Astrocyte (in vitro differentiated cells and primary cell): ENCODE data around the gene TDP1. TPM values are rescaled to one million over a fixed set of nuclear protein-coding genes. Genes with fewer than 3 reads are reported as not detected.

Experiments used
- DNase-seq: peaks from one replicate; pipeline ENCODE4 v3.0.0-alpha.2; 2010; ENCODE audit warnings: low read depth
- FAIRE-seq: peaks from 2 replicates; lab custom pipeline; 2011; peaks lifted over from hg19 to GRCh38; lab: Jason Lieb, UNC
- H2AFZ ChIP-seq: 2 replicates; pipeline ENCODE4 v1.6.0; 2012; ENCODE audit warnings: low read depth, low read length, inconsistent platforms
- H3K27ac ChIP-seq: 2 replicates; pipeline ENCODE4 v1.5.1; 2011; ENCODE audit warnings: low read depth, low read length, inconsistent platforms
- H3K27me3 ChIP-seq: 2 replicates; pipeline ENCODE4 v1.6.0; 2011; ENCODE audit warnings: low read length, inconsistent platforms; ENCODE audit not compliant: insufficient read depth
- H3K36me3 ChIP-seq: 2 replicates; pipeline ENCODE4 v1.5.1; 2011; ENCODE audit warnings: low read length, inconsistent platforms; ENCODE audit not compliant: insufficient read depth
- H3K4me1 ChIP-seq: 2 replicates; pipeline ENCODE4 v1.5.1; 2011; ENCODE audit warnings: low read length, inconsistent platforms; ENCODE audit not compliant: insufficient read depth
- H3K4me2 ChIP-seq: 2 replicates; pipeline ENCODE4 v1.6.0; 2012; ENCODE audit warnings: low read length, inconsistent platforms
- H3K4me3 ChIP-seq: 2 replicates; pipeline ENCODE4 v1.5.1; 2011; ENCODE audit warnings: low read depth, mild to moderate bottlenecking, low read length, inconsistent platforms; ENCODE audit not compliant: insufficient read depth
- H3K79me2 ChIP-seq: 2 replicates; pipeline ENCODE4 v1.6.0; 2012; ENCODE audit warnings: mild to moderate bottlenecking, low read length, inconsistent platforms; ENCODE audit not compliant: insufficient read depth
- H3K9ac ChIP-seq: 2 replicates; pipeline ENCODE4 v1.6.0; 2012; ENCODE audit warnings: mild to moderate bottlenecking, low read length, inconsistent platforms
- H3K9me3 ChIP-seq: 2 replicates; pipeline ENCODE4 v1.5.1; 2012; ENCODE audit warnings: low read depth, mild to moderate bottlenecking, low read length, inconsistent platforms; ENCODE audit not compliant: insufficient read depth
- H4K20me1 ChIP-seq: 2 replicates; pipeline ENCODE4 v1.6.0; 2012; ENCODE audit warnings: low read length, inconsistent platforms; ENCODE audit not compliant: insufficient read depth
- H3K27ac Mint-ChIP-seq: one replicate; pipeline ENCODE4 v1.8.0; 2021; ENCODE audit warnings: mild to moderate bottlenecking, mixed read lengths; ENCODE audit not compliant: unreplicated experiment
- H3K27me3 Mint-ChIP-seq: one replicate; pipeline ENCODE4 v1.8.0; 2021; ENCODE audit warnings: low read depth, mixed read lengths; ENCODE audit not compliant: unreplicated experiment
- H3K36me3 Mint-ChIP-seq: one replicate; pipeline ENCODE4 v1.8.0; 2021; ENCODE audit warnings: low read depth, mixed read lengths; ENCODE audit not compliant: unreplicated experiment
- H3K4me1 Mint-ChIP-seq: one replicate; pipeline ENCODE4 v1.8.0; 2021; ENCODE audit warnings: low read depth, mixed read lengths; ENCODE audit not compliant: unreplicated experiment
- H3K4me3 Mint-ChIP-seq: one replicate; pipeline ENCODE4 v1.8.0; 2021; ENCODE audit warnings: mild to moderate bottlenecking, moderate library complexity, mixed read lengths; ENCODE audit not compliant: unreplicated experiment
- H3K9me3 Mint-ChIP-seq: one replicate; pipeline ENCODE4 v1.8.0; 2021; ENCODE audit warnings: mild to moderate bottlenecking, mixed read lengths; ENCODE audit not compliant: unreplicated experiment
- EZH2 ChIP-seq: IDR thresholded peaks from 2 replicates; pipeline ENCODE4 v1.6.1; 2012; ENCODE audit warnings: mild to moderate bottlenecking, low read length, inconsistent platforms; ENCODE audit not compliant: insufficient read depth
- total RNA-seq: library from RNA; stranded (reverse); gene quantifications from 2 replicates; pipeline ENCODE4 v1.2.1, GENCODE V29; 2021
- TF ChIP-seq, protein P1 (sequence below): IDR thresholded peaks from 2 replicates; pipeline ENCODE4 v1.5.1; 2011; ENCODE audit warnings: low read depth, mild to moderate bottlenecking, inconsistent platforms, low read length, moderate library complexity; ENCODE audit not compliant: insufficient read depth

TDP1 gene
- total RNA-seq, 1 donor from 2014 or later, result 17.0 TPM

DNA sequence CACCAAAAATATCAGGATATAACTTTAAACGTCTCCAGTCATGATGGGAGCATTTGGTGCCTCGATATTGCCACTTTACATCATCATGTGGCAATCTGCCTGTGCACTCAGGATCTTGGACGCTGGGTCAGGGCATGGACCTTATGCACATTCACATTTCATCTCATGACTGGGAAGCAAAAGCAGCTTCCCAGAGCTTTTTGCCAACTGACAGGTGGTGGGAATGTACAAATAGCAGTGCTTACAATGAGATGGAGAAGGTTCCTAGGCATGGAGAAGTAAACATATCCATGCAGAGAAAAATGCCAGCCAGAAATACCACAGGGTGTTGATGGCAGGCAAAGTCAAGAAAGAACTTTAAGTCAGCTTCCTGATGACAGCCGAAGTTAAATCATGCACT, 31.5 kb upstream of the TDP1 start:
- Mint-ChIP-seq H3K4me3 (no peak overlapping the region), H3K4me1 (peaks cover 10% of the 10 kb centered on the region), H3K27me3 (no peaks in the 10 kb centered on the region), H3K27ac (no peak overlapping the region), H3K9me3 (no peaks in the 10 kb centered on the region), H3K36me3 (no peaks in the 10 kb centered on the region)
- H3K9me3 ChIP-seq, result no peaks in the 10 kb centered on the region
- no peaks in the 10 kb centered on the region for H3K79me2 ChIP-seq
- no peak for FAIRE-seq
- peaks cover 3% of the 10 kb centered on the region for H3K36me3 ChIP-seq
- no peak overlapping the region for H3K4me3 ChIP-seq
- peaks cover 19% of the 10 kb centered on the region for H3K4me1 ChIP-seq
- TF ChIP-seq EZH2, result no peak
- TF ChIP-seq, protein P1, sequence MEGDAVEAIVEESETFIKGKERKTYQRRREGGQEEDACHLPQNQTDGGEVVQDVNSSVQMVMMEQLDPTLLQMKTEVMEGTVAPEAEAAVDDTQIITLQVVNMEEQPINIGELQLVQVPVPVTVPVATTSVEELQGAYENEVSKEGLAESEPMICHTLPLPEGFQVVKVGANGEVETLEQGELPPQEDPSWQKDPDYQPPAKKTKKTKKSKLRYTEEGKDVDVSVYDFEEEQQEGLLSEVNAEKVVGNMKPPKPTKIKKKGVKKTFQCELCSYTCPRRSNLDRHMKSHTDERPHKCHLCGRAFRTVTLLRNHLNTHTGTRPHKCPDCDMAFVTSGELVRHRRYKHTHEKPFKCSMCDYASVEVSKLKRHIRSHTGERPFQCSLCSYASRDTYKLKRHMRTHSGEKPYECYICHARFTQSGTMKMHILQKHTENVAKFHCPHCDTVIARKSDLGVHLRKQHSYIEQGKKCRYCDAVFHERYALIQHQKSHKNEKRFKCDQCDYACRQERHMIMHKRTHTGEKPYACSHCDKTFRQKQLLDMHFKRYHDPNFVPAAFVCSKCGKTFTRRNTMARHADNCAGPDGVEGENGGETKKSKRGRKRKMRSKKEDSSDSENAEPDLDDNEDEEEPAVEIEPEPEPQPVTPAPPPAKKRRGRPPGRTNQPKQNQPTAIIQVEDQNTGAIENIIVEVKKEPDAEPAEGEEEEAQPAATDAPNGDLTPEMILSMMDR, result no peak
- no peak overlapping the region for H3K4me2 ChIP-seq
- no peaks in the 10 kb centered on the region for H4K20me1 ChIP-seq
- DNase-seq, result no peak
- no peak overlapping the region for H3K27ac ChIP-seq
- no peak overlapping the region for H3K9ac ChIP-seq
- H3K27me3 ChIP-seq, result no peaks in the 10 kb centered on the region
- no peak overlapping the region for H2AFZ ChIP-seq

GRCh38 chr14:89926694-89927093, 29.0 kb upstream of the TDP1 start:
- peak overlapping the region; percentile 5 for H3K4me2 ChIP-seq
- no peaks in the 10 kb centered on the region for H3K79me2 ChIP-seq
- Mint-ChIP-seq H3K27ac (no peak overlapping the region), H3K9me3 (no peaks in the 10 kb centered on the region), H3K4me3 (no peak overlapping the region), H3K4me1 (peaks cover 9% of the 10 kb centered on the region), H3K36me3 (peaks cover 2% of the 10 kb centered on the region), H3K27me3 (no peaks in the 10 kb centered on the region)
- H3K9me3 ChIP-seq, result no peaks in the 10 kb centered on the region
- no peaks in the 10 kb centered on the region for H3K27me3 ChIP-seq
- H3K4me3 ChIP-seq, result no peak overlapping the region
- peak overlapping the region; percentile 30 for H3K9ac ChIP-seq
- DNase-seq (peak; percentile 36), FAIRE-seq (peak; percentile 78)
- TF ChIP-seq EZH2, result no peak
- TF ChIP-seq, protein P1, result no peak
- peak overlapping the region; percentile 59 for H3K27ac ChIP-seq
- H4K20me1 ChIP-seq, result no peaks in the 10 kb centered on the region
- peaks cover 8% of the 10 kb centered on the region for H3K36me3 ChIP-seq
- H3K4me1 ChIP-seq, result peaks cover 12% of the 10 kb centered on the region
- H2AFZ ChIP-seq, result no peak overlapping the region

- H3K4me2 ChIP-seq, result peak overlapping the region; percentile 5
- no peaks in the 10 kb centered on the region for H3K9me3 ChIP-seq
- Mint-ChIP-seq H3K9me3 (no peaks in the 10 kb centered on the region), H3K36me3 (peaks cover 2% of the 10 kb centered on the region), H3K4me1 (peaks cover 4% of the 10 kb centered on the region), H3K27me3 (no peaks in the 10 kb centered on the region), H3K27ac (no peak overlapping the region), H3K4me3 (no peak overlapping the region)
- TF ChIP-seq, protein P1, result no peak
- no peak for TF ChIP-seq EZH2
- FAIRE-seq, result no peak
- H3K27me3 ChIP-seq, result no peaks in the 10 kb centered on the region
- H3K4me3 ChIP-seq, result no peak overlapping the region
- H3K4me1 ChIP-seq, result peaks cover 6% of the 10 kb centered on the region
- H4K20me1 ChIP-seq, result no peaks in the 10 kb centered on the region
- peaks cover 8% of the 10 kb centered on the region for H3K36me3 ChIP-seq
- no peak for DNase-seq
- no peak overlapping the region for H2AFZ ChIP-seq
- no peaks in the 10 kb centered on the region for H3K79me2 ChIP-seq
- H3K27ac ChIP-seq, result peak overlapping the region; percentile 59
- H3K9ac ChIP-seq, result no peak overlapping the region
Measured at GRCh38 chr14:89927186-89927865, 28.4 kb upstream of the TDP1 start.
